GM18502 (cell line): ENCODE data around the gene CUBN.
"Not testable (repeated sequence)": the region's sequence is repeated elsewhere in the genome, so short reads cannot be mapped to it uniquely, and the experiment has no call there.

Experiments
- ATAC-seq: cut with Tn5 transposase; IDR thresholded peaks from one replicate; pipeline ENCODE4 v1.9.1; 2021; ENCODE audit warnings: mild to moderate bottlenecking; ENCODE audit not compliant: unreplicated experiment, poor library complexity

The CUBN gene

GRCh38 chr10:17143055-17143690 lies 13.6 kb upstream of the CUBN start:
- no peak for ATAC-seq

GRCh38 chr10:17141504-17142229 lies 12.1 kb upstream of the CUBN start:
- ATAC-seq = no peak

- no peak for ATAC-seq
These were observed 10.8 kb upstream of the CUBN start for GRCh38 chr10:17140386-17140761.

- no peak for ATAC-seq
These were observed 8.9 kb upstream of the CUBN start for GRCh38 chr10:17138460-17139042.

- no peak for ATAC-seq
These were observed 5.2 kb upstream of the CUBN start for GRCh38 chr10:17134737-17135260.

- ATAC-seq = no peak
These were observed 4.7 kb upstream of the CUBN start for GRCh38 chr10:17134282-17134681.

- no peak for ATAC-seq
These were observed 1.4 kb downstream of the CUBN start for GRCh38 chr10:17128261-17128660.

- ATAC-seq = no peak
These were observed 3.3 kb downstream of the CUBN start for GRCh38 chr10:17126327-17126726.

GRCh38 chr10:17125206-17125893 lies 4.3 kb downstream of the CUBN start:
- no peak for ATAC-seq

GRCh38 chr10:17123961-17124360 lies 5.7 kb downstream of the CUBN start:
- ATAC-seq = no peak

GRCh38 chr10:17122726-17123661 lies 6.6 kb downstream of the CUBN start:
- no peak for ATAC-seq

GRCh38 chr10:17122052-17122451 lies 7.6 kb downstream of the CUBN start:
- ATAC-seq = no peak

- no peak for ATAC-seq
These were observed 8.9 kb downstream of the CUBN start for GRCh38 chr10:17120694-17121093.

- no peak for ATAC-seq
These were observed 9.8 kb downstream of the CUBN start for GRCh38 chr10:17119845-17120244.

- no peak for ATAC-seq
These were observed 13.4 kb downstream of the CUBN start for GRCh38 chr10:17116193-17116592.

GRCh38 chr10:17115683-17116082 lies 13.9 kb downstream of the CUBN start:
- ATAC-seq = no peak

- ATAC-seq = not testable (repeated sequence)
These were observed 14.7 kb downstream of the CUBN start for GRCh38 chr10:17114878-17115444.

- no peak for ATAC-seq
These were observed 15.6 kb downstream of the CUBN start for GRCh38 chr10:17113889-17114540.

GRCh38 chr10:17113346-17113745 lies 16.3 kb downstream of the CUBN start:
- no peak for ATAC-seq
